Measurements from ENCODE around the gene BUD31. TPM values are rescaled to one million over a fixed set of nuclear protein-coding genes. Genes with fewer than 3 reads are reported as not detected.

BUD31 gene
- total and polyA plus RNA-seq, 9 of the 15 experiments (the other 6 are each of a cell fraction or from before 2014, with no cell fraction given), result 105 to 342 (median 247) TPM

DNA sequence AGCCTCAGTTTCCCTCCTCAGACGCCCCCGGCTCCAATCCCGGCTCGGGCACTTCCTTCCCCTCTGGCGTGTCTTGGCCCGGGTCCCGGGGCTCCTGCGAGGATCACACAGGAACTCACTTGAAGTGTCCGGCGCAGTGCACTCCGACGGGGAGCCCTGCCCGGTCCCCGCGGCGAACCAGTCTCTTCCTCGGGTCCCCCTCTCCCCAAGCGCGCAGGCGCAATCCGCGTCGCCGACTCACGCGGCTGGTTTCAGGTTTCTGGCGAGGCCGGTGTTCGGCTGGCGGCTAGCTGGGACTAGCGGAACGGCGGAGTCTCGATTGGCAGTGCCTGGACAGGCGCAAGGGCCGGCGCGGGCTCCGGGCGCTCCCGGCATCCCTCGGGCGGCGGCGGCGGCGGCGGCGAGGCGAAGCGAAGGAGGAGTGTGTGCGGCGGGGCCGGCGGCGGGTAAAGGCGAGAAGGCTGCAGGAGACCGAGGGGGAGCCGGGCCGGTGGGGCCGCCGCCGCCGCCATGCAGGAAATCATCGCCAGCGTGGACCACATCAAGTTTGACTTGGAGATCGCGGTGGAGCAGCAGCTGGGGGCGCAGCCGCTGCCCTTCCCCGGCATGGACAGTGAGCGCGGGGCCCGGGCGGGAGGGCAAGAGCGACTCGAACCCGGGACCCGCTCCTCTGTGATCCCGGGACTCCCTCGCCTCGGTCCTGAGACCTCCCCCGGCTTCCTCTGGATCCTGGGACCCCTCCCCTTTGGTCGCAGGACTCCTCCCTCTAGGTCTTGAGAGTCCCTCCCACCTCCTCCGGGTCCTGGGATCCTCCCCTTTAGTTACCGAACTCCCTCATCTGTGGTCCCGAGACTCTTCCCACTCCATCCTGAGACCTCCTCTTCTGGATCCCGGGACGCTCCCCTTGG lies 30.1 kb downstream of the BUD31 start, which contains the start of the genes CPSF4 and PTCD1 (continued):
- TF ChIP-seq, protein P1, sequence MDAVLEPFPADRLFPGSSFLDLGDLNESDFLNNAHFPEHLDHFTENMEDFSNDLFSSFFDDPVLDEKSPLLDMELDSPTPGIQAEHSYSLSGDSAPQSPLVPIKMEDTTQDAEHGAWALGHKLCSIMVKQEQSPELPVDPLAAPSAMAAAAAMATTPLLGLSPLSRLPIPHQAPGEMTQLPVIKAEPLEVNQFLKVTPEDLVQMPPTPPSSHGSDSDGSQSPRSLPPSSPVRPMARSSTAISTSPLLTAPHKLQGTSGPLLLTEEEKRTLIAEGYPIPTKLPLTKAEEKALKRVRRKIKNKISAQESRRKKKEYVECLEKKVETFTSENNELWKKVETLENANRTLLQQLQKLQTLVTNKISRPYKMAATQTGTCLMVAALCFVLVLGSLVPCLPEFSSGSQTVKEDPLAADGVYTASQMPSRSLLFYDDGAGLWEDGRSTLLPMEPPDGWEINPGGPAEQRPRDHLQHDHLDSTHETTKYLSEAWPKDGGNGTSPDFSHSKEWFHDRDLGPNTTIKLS (IDR thresholded peaks at IDR 0.05; ENCODE audit: borderline replicate concordance, low read depth), result peak; percentile 63; the same call in 1 of the 2 replicates
- TF ChIP-seq, protein P2, sequence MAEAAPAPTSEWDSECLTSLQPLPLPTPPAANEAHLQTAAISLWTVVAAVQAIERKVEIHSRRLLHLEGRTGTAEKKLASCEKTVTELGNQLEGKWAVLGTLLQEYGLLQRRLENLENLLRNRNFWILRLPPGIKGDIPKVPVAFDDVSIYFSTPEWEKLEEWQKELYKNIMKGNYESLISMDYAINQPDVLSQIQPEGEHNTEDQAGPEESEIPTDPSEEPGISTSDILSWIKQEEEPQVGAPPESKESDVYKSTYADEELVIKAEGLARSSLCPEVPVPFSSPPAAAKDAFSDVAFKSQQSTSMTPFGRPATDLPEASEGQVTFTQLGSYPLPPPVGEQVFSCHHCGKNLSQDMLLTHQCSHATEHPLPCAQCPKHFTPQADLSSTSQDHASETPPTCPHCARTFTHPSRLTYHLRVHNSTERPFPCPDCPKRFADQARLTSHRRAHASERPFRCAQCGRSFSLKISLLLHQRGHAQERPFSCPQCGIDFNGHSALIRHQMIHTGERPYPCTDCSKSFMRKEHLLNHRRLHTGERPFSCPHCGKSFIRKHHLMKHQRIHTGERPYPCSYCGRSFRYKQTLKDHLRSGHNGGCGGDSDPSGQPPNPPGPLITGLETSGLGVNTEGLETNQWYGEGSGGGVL (CRISPR knock-in tag; IDR thresholded peaks at IDR 0.05), result no peak
- peak; percentile 96 for TF ChIP-seq U2AF1 (optimal IDR thresholded peaks at IDR 0.05; ENCODE audit: low read depth, low read length)
- TF ChIP-seq, protein P3, sequence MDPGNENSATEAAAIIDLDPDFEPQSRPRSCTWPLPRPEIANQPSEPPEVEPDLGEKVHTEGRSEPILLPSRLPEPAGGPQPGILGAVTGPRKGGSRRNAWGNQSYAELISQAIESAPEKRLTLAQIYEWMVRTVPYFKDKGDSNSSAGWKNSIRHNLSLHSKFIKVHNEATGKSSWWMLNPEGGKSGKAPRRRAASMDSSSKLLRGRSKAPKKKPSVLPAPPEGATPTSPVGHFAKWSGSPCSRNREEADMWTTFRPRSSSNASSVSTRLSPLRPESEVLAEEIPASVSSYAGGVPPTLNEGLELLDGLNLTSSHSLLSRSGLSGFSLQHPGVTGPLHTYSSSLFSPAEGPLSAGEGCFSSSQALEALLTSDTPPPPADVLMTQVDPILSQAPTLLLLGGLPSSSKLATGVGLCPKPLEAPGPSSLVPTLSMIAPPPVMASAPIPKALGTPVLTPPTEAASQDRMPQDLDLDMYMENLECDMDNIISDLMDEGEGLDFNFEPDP (CRISPR knock-in tag; IDR thresholded peaks at IDR 0.05), result 0 out of 2 replicates have a peak, but pooled peaks have one; percentile 44
- TF ChIP-seq, protein P4, sequence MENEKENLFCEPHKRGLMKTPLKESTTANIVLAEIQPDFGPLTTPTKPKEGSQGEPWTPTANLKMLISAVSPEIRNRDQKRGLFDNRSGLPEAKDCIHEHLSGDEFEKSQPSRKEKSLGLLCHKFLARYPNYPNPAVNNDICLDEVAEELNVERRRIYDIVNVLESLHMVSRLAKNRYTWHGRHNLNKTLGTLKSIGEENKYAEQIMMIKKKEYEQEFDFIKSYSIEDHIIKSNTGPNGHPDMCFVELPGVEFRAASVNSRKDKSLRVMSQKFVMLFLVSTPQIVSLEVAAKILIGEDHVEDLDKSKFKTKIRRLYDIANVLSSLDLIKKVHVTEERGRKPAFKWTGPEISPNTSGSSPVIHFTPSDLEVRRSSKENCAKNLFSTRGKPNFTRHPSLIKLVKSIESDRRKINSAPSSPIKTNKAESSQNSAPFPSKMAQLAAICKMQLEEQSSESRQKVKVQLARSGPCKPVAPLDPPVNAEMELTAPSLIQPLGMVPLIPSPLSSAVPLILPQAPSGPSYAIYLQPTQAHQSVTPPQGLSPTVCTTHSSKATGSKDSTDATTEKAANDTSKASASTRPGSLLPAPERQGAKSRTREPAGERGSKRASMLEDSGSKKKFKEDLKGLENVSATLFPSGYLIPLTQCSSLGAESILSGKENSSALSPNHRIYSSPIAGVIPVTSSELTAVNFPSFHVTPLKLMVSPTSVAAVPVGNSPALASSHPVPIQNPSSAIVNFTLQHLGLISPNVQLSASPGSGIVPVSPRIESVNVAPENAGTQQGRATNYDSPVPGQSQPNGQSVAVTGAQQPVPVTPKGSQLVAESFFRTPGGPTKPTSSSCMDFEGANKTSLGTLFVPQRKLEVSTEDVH (IDR thresholded peaks at IDR 0.05; ENCODE audit: low read depth, partially characterized antibody), result no peak
- TF ChIP-seq NBN (IDR thresholded peaks at IDR 0.05; ENCODE audit: low read depth), result no peak
- TF ChIP-seq ZKSCAN3 (CRISPR knock-in tag; IDR thresholded peaks at IDR 0.05), result no peak
- 0 out of 2 replicates have a peak, but pooled peaks have one; percentile 28 for TF ChIP-seq ZNF384 (IDR thresholded peaks at IDR 0.05; ENCODE audit: low read depth, low read length)
- TF ChIP-seq RFX5 (IDR thresholded peaks at IDR 0.05; ENCODE audit: low read depth, low read length), result no peak
- TF ChIP-seq ZBED1 (IDR thresholded peaks at IDR 0.05), result peak; percentile 73; the same call in 1 of the 2 replicates
- 0 out of 2 replicates have a peak, but pooled peaks have one; percentile 73 for TF ChIP-seq ZNF57 (CRISPR knock-in tag; IDR thresholded peaks at IDR 0.05)
- TF ChIP-seq, protein P5, sequence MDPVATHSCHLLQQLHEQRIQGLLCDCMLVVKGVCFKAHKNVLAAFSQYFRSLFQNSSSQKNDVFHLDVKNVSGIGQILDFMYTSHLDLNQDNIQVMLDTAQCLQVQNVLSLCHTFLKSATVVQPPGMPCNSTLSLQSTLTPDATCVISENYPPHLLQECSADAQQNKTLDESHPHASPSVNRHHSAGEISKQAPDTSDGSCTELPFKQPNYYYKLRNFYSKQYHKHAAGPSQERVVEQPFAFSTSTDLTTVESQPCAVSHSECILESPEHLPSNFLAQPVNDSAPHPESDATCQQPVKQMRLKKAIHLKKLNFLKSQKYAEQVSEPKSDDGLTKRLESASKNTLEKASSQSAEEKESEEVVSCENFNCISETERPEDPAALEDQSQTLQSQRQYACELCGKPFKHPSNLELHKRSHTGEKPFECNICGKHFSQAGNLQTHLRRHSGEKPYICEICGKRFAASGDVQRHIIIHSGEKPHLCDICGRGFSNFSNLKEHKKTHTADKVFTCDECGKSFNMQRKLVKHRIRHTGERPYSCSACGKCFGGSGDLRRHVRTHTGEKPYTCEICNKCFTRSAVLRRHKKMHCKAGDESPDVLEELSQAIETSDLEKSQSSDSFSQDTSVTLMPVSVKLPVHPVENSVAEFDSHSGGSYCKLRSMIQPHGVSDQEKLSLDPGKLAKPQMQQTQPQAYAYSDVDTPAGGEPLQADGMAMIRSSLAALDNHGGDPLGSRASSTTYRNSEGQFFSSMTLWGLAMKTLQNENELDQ (CRISPR knock-in tag; IDR thresholded peaks at IDR 0.05; ENCODE audit: borderline replicate concordance), result no peak
- TF ChIP-seq ZNF124 (CRISPR knock-in tag; IDR thresholded peaks at IDR 0.05), result no peak
- TF ChIP-seq, protein P6, sequence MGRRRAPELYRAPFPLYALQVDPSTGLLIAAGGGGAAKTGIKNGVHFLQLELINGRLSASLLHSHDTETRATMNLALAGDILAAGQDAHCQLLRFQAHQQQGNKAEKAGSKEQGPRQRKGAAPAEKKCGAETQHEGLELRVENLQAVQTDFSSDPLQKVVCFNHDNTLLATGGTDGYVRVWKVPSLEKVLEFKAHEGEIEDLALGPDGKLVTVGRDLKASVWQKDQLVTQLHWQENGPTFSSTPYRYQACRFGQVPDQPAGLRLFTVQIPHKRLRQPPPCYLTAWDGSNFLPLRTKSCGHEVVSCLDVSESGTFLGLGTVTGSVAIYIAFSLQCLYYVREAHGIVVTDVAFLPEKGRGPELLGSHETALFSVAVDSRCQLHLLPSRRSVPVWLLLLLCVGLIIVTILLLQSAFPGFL (CRISPR knock-in tag; IDR thresholded peaks at IDR 0.05), result no peak
